NCI-H1694 treated with DMSO at 0.1 percent for 48 hours (cell line): ENCODE results near the gene FAM170A.

Experiments
- DNase-seq: peaks from one replicate; lab custom pipeline; 2025; lab: John Stamatoyannopoulos, UW

Gene FAM170A

GRCh38 chr5:119629339-119629738, at the start of gene FAM170A:
FAM170A (plus strand) TSS chr5:119629558; CDS start chr5:119629769, 211 bp downstream.
- no peak for DNase-seq

DNA sequence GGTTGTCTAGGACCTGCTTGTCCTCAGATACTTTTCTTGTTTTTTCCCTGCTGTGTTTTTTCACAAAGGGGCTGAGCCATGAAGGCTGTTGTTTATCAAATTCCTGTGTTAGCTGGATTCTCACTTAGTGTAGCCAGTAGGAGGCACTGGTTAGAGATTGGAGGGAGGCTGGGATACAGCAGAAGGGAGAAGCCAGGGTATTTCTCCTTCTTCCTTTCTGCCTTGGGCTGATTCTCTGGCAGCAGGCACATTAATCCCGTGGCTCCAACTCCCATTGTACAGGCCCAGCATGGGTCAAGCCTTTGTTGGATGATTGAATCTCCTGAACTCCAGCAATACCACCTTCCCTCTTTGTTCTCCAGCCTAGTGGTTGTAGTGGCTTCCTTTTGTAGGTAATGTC, 46.4 kb upstream of the FAM170A start:
- no peak for DNase-seq

DNA sequence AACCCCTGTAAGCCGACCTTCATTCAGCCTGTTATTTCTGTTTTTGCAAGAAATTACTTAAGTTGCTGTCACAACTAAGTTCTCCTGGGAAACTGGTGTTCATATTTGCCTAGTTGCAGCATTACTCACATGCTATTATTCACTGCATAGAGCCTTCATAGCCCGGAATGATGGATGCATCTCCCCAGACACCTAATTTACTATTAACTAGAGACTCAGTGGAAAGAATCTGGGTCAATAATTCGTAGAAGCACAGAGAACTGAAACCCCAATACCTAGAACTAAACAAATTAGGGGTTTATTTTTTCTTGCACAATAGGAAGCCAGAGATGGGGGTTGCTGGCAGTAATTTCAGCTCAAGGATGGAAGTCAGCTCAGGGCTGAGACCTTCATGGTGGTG, 45.7 kb upstream of the FAM170A start:
- no peak for DNase-seq

GRCh38 chr5:119596046-119596445, 33.3 kb upstream of the FAM170A start:
- no peak for DNase-seq

GRCh38 chr5:119597728-119598298, 31.5 kb upstream of the FAM170A start:
- DNase-seq, result no peak

DNA sequence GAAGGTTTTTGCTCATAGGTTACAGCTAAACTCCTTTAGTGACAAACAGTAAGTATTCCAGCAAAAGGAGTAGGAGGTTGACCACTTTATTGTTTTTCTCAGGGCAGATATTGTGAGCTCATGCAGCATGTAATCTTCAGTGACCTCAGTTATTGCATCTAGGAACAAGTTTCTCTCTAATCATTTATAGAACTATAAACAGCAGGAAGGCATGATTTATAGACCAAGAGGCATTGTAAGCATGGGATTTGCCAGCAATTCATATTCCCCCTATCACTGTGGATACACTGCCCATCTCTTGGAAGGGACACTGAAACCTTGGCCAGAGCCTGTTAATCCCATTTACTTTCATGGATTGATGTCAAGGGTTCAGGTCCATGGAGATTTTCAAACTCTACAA, 15.4 kb upstream of the FAM170A start:
- no peak for DNase-seq

DNA sequence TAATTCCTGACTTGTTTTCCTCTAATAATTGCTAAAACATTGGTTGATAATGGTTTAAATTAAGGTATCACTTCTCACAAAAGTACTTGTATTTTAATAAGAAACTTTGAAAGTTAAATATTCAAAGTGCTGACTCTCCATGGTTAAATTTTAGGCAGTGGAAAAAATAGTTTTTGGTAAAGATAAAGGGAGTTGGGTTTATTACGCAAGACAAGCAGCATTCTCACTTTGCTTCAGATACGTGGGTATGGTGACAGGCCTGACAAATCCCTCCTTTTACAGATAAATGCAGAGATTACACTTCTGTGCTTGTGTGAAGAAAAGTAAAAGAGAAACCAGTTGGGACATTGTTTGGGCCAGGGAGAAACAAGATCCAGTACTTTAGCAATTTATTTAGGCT, 14.5 kb upstream of the FAM170A start:
- DNase-seq, result no peak

DNA sequence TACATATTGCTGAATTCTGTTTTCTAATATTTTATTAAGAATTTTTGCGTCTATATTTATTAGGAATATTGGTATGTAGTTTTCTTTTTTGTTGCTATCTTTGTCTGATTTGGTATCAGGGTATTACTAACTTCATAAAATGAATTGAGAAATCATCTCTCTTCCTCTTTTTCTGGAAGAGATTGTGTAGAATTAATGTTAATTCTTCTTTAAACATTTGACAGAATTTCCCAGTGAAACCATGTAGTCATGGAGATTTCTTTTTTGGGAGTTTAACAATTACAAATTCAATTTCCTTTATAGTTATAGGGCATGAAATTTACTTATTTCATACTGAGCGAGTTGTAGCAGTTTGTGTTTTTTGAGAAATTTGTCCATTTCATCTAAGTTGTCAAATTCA, 3.3 kb upstream of the FAM170A start:
- no peak for DNase-seq

- DNase-seq, result no peak
Observed at GRCh38 chr5:119630752-119631440, 1.5 kb downstream of the FAM170A start.

DNA sequence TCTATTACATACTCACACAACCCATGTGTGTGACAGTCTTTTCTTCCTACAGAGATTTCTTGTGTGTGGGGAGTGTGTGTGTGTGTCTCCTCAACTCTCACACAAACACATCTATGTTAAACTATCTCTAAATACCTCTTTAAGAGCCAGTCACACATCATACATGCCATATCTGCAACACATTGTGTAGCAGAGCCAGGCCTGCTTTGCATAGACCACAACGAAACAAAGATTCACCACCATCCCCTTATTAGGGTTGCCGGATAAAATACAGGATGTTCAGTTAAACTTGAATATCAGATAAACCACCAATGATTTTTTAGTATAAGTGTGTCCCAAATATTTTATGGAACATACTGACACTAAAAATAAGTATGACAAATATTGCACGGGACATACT, 2.3 kb downstream of the FAM170A start:
- DNase-seq, result no peak

GRCh38 chr5:119651486-119651885, 22.1 kb downstream of the FAM170A start:
- no peak for DNase-seq

DNA sequence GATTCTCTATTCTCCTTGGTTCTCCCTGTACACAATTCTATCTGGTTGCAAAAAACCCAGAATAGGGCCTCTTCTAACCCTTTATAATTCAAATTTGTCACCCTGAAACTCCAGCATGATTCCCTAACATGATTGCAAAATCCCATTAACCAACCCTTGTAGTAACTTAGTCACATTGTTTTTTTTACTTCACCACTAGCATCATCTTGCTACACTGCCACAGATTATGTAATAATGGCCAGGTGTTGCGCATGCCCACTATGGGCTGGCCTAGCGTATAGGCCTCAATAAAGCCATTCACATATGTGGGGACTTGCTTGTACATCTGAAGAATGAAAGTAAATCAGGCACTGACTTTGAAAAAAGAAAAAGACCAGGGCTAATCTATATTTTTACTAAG, 25.7 kb downstream of the FAM170A start:
- no peak for DNase-seq

DNA sequence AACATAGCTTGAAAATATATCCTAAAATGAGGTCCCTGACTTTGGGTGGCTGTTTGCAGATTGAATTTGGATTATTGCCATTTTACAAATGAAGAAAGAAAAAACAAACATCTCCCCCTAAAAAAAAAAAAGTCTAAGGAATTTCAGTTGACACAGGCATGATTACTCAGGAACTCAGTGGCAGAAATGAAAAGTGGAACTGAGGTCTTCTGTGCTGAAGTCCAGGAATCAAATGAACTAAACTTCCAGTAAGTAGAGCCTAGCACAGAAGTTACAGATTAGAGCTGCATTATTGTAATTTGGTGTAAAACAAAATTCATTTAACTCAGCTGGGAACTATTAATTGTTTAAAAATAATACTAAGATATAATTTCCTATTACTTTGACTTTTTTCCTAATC, 26.7 kb downstream of the FAM170A start:
- DNase-seq, result no peak

DNA sequence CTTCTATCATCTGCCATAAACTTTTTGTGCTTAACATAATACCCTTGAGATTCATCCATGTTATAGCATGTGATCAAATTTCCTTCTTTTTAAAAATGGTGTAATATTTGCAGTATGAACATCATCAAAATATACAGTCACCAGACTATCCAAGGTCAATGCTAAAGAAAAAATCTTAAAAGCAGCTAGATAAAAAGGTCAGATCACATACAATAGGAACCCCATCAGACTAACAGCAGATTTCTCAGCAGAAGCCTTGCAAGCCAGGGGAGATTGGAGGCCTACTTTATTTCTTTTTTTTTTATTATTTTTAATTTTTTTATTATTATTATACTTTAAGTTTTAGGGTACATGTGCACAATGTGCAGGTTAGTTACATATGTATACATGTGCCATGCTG, 37.2 kb downstream of the FAM170A start:
- DNase-seq, result no peak

GRCh38 chr5:119678351-119679028, 49.1 kb downstream of the FAM170A start:
- DNase-seq, result no peak

GRCh38 chr5:119680080-119680479, 50.7 kb downstream of the FAM170A start:
- DNase-seq, result no peak

- DNase-seq, result no peak
Observed at GRCh38 chr5:119681734-119682133, 52.4 kb downstream of the FAM170A start.

- no peak for DNase-seq
Observed at GRCh38 chr5:119682372-119682771, 53.0 kb downstream of the FAM170A start.
